ENCODE data around the gene DUSP22.
"Not testable (repeated sequence)": the region's sequence is repeated elsewhere in the genome, so short reads cannot be mapped to it uniquely, and the experiment has no call there.

DUSP22 gene

GRCh38 chr6:280775-281468, 11.4 kb upstream of the DUSP22 start:
- TF ChIP-seq ZFX (IDR thresholded peaks at IDR 0.05): no peak
- no peak for TF ChIP-seq CTCF (conservative IDR thresholded peaks at IDR 0.05)
- H3K27ac ChIP-seq: no peak overlapping the region

- TF ChIP-seq CTCF (conservative IDR thresholded peaks at IDR 0.05) (no peak), ZFX (IDR thresholded peaks at IDR 0.05) (no peak)
Observed at GRCh38 chr6:281469-282103, 10.7 kb upstream of the DUSP22 start.

DNA sequence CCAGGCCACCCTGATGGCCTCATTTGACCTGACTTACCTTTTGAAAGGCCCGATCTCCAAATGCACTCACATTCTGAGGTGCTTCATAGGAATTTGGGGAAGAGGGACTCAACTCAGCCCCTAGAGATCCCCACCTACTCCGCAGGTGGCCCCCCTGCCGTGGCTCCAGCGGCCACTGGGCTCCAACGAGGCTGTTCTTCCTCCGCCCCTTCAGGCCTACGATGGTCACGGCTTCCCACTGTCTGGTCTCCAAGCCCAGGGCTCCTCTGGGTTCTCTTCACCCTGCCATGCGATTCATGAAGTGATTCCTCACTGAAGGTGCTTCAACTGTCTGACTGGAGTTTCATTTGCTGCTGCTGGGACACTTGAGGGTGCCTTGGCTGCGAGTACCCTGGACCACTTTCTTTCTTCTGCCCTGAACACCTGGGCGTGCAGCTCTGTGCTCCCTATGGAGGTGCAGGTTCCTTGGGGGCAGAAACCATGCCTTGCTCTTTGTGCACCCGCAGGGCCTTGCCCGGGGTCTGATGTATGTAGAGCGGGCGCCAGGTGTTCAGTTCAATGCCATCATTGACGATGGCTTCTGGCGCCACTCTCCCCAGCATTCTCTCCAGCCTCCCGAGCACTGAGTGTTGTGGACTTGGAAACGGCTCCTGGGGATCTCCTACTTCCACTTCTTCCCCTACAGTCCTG, 10.0 kb upstream of the DUSP22 start:
- H3K27ac ChIP-seq: no peak overlapping the region
- TF ChIP-seq CTCF (conservative IDR thresholded peaks at IDR 0.05) (no peak), ZFX (IDR thresholded peaks at IDR 0.05) (no peak)

More at GRCh38 chr6:281469-282103, 10.7 kb upstream of the DUSP22 start:
- no peak overlapping the region for H3K27ac ChIP-seq

GRCh38 chr6:282867-283416, 9.3 kb upstream of the DUSP22 start:
- H3K27ac ChIP-seq: no peak overlapping the region
- TF ChIP-seq ZFX (IDR thresholded peaks at IDR 0.05) (no peak), CTCF (conservative IDR thresholded peaks at IDR 0.05) (no peak)

- TF ChIP-seq ZFX (IDR thresholded peaks at IDR 0.05): no peak
- TF ChIP-seq CTCF (conservative IDR thresholded peaks at IDR 0.05): no peak
Observed at GRCh38 chr6:284486-284885, 7.8 kb upstream of the DUSP22 start.

DNA sequence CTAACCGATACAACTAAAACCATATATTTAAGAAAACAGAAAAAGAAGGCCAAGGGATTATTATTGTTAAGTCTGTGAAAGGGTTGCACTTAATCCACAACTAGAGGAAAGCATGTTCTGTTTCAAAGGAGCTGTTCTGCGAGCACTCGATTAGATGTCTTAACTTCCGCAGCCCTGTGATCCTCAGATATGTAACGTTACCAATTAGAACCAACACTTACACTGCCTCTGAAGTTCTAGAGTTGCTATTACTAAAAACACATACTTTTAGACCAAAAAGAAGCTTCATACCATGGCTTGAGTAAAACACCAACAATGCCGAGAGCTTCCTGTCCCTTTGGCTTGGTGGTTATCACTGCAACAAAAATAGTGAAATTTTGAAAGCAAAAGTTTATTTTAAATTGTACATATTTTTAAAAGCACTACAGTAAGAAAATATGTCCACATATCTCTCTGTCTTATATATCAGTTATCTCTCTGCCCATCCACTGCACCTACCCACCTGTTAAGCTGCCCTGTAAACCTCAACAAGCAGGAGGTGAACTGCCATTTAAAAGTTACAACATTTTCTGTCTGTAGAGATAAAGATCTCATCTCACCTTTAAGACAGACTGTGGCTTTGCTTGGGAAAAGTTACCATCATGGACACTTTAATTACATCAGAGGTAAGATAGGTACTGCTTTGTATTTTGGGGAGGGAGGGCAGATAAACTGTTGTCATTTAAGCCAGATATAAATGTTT, 7.1 kb upstream of the DUSP22 start:
- TF ChIP-seq CTCF (conservative IDR thresholded peaks at IDR 0.05) (no peak), ZFX (IDR thresholded peaks at IDR 0.05) (no peak)
- no peak overlapping the region for H3K27ac ChIP-seq

More at GRCh38 chr6:284486-284885, 7.8 kb upstream of the DUSP22 start:
- H3K27ac ChIP-seq: no peak overlapping the region

GRCh38 chr6:285902-286301, 6.4 kb upstream of the DUSP22 start:
- not testable (repeated sequence) for H3K27ac ChIP-seq
